Panc1 (cell line): ENCODE data around the gene KPNA5. TPM values are rescaled to one million over a fixed set of nuclear protein-coding genes. Genes with fewer than 3 reads are reported as not detected.

ENCODE experiments used
- ATAC-seq: fragments of 200-7000 bp; cut with Tn5 transposase; 2 replicates; pipeline ENCODE4 v1.9.1; 2020; ENCODE audit warnings: mild to moderate bottlenecking, moderate library complexity
- Bru-seq: library from RNA; stranded (reverse); fragments of 400-500 nt; gene quantifications from one replicate; lab custom pipeline; 2021; lab: Mats Ljungman, UMichigan
- BruChase-seq, 2 experiments: library from RNA; stranded (reverse); fragments of 400-500 nt; gene quantifications; one replicate each; lab custom pipeline; 2021; lab: Mats Ljungman, UMichigan
- BruUV-seq: library from RNA; stranded (reverse); fragments of 400-500 nt; replicated peaks from 2 replicates; lab custom pipeline; 2021; lab: Mats Ljungman, UMichigan
- CTCF ChIA-PET: fragments of 300-600 bp; sonication (Branson Sonifier 250); formaldehyde crosslinking; loops from one replicate; lab custom pipeline; 2022; ENCODE audit warnings: antibody characterized with exemption; lab: Charles Lee
- POLR2A ChIA-PET: fragments of 300-600 bp; sonication (Branson Sonifier 250); formaldehyde crosslinking; loops from one replicate; lab custom pipeline; 2022; ENCODE audit warnings: antibody characterized with exemption; lab: Charles Lee
- DNase-seq: peaks from one replicate; pipeline ENCODE4 v3.0.0-alpha.2; 2010; ENCODE audit warnings: low read depth, low spot score
- H3K27ac ChIP-seq: 2 replicates; pipeline ENCODE4 v1.5.1; 2011; ENCODE audit warnings: mild to moderate bottlenecking, low read length, inconsistent platforms
- H3K27me3 ChIP-seq: fragments of 200-500 bp; sonication (Bioruptor generic); 2 replicates; pipeline ENCODE4 v1.6.0; 2014; ENCODE audit warnings: low read length, inconsistent platforms; ENCODE audit not compliant: control insufficient read depth, insufficient read depth
- H3K36me3 ChIP-seq: fragments of 200-500 bp; sonication (Bioruptor generic); 2 replicates; pipeline ENCODE4 v1.5.1; 2014; ENCODE audit warnings: inconsistent platforms, mild to moderate bottlenecking, low read length, moderate library complexity; ENCODE audit not compliant: control insufficient read depth, insufficient read depth
- H3K4me1 ChIP-seq: 2 replicates; pipeline ENCODE4 v1.5.1; 2011; ENCODE audit warnings: inconsistent platforms, mild to moderate bottlenecking, low read length, moderate library complexity; ENCODE audit not compliant: control insufficient read depth, insufficient read depth
- H3K4me3 ChIP-seq, 2 experiments: 2 replicates each; pipeline ENCODE4 v1.5.1; 2011 to 2012; ENCODE audit warnings: low read depth in 2 of 2, low read length in 2 of 2, mild to moderate bottlenecking in 2 of 2, inconsistent platforms in 1 of 2, moderate library complexity in 1 of 2
- H3K9me3 ChIP-seq: fragments of 200-500 bp; sonication (Bioruptor generic); 2 replicates; pipeline ENCODE4 v1.5.1; 2014; ENCODE audit warnings: low read depth, mild to moderate bottlenecking, inconsistent platforms, low read length, moderate library complexity; ENCODE audit not compliant: control insufficient read depth, insufficient read depth
- POLR2AphosphoS5 ChIP-seq: IDR thresholded peaks from 2 replicates; pipeline ENCODE4 v1.6.1; 2012; ENCODE audit warnings: mild to moderate bottlenecking, low read depth, low read length, moderate library complexity
- REST ChIP-seq, 2 experiments: IDR thresholded peaks; 2 replicates each; pipeline ENCODE4 v1.6.1; 2011 to 2012; ENCODE audit warnings: low read depth in 2 of 2, control low read depth in 1 of 2, low read length in 1 of 2, mild to moderate bottlenecking in 1 of 2, moderate library complexity in 1 of 2; ENCODE audit not compliant: insufficient read depth in 1 of 2
- SIN3A ChIP-seq: IDR thresholded peaks from 2 replicates; pipeline ENCODE4 v1.6.1; 2012; ENCODE audit warnings: low read depth, mild to moderate bottlenecking, low read length, moderate library complexity, borderline replicate concordance; ENCODE audit not compliant: insufficient read depth
- TCF7L2 ChIP-seq: IDR thresholded peaks from 2 replicates; pipeline ENCODE4 v1.6.1; 2011; ENCODE audit warnings: mild to moderate bottlenecking, low read depth, low read length, inconsistent platforms
- in situ Hi-C: cut with HindIII; loops from 2 replicates; pipeline ENCODE4 v1.10.0; 2016; ENCODE audit warnings: low sequenced_read_pairs, low pct_unique_long_range_greater_than_20kb
- intact Hi-C: fragments of 100-400 bp; cut with micrococcal nuclease; formaldehyde crosslinking; loops from one replicate; pipeline ENCODE4 v1.10.0; 2022; ENCODE audit not compliant: unreplicated experiment
- long read RNA-seq: library from polyadenylated mRNA; unstranded; transcript quantifications from one replicate; pipeline ENCODE4 v2.0.0, GENCODE V29; 2021; ENCODE audit not compliant: unreplicated experiment
- polyA plus RNA-seq: library from polyadenylated mRNA; unstranded; fragments of >200 nt; gene quantifications from one replicate; pipeline ENCODE4 v1.2.1, GENCODE V29; 2012; ENCODE audit warnings: missing spikeins; ENCODE audit not compliant: insufficient read length
- total RNA-seq: library from RNA; stranded (reverse); gene quantifications from one replicate; pipeline ENCODE4 v1.2.1, GENCODE V29; 2021; ENCODE audit not compliant: unreplicated experiment
- TF ChIP-seq, protein P1 (sequence below): fragments of 450-650 bp; IDR thresholded peaks from 2 replicates; pipeline ENCODE4 v1.5.1; 2017; ENCODE audit warnings: mild to moderate bottlenecking

Gene KPNA5
- total RNA-seq = 16.2 TPM
- polyA plus RNA-seq = 5.1 TPM
- percentile 91 among the genes with signal in this experiment for Bru-seq, nascent RNA
- BruChase-seq, experiment 1, labeled RNA remaining after a 2-hour chase = percentile 85 among the genes with signal in this experiment
- BruChase-seq, experiment 2, labeled RNA remaining after a 6-hour chase = percentile 73 among the genes with signal in this experiment
- long read RNA-seq, full-length matches to known transcripts = 22 of 32 reads
- long read RNA-seq, partial matches to known transcripts = 0 of 32 reads
- long read RNA-seq, other reads (novel, unspliced or antisense) = 10 of 32 reads

GRCh38 chr6:116680880-116681672 is at the start of gene KPNA5:
TSS of gene KPNA5 (plus strand) at chr6:116681211. CDS start at chr6:116681335, 124 bp downstream.
- TF ChIP-seq POLR2AphosphoS5 (peak; percentile 99), TCF7L2 (peak; percentile 75), REST (IDR thresholded peaks at IDR 0.05; ENCODE audit: insufficient read depth in 1 of 2, low read depth in 2 of 2, low read length in 1 of 2) (0 out of 4 replicates have a peak, but pooled peaks of 1 of the 2 experiments have one; percentile 24), SIN3A (peak; percentile 86)
- TF ChIP-seq, protein P1, sequence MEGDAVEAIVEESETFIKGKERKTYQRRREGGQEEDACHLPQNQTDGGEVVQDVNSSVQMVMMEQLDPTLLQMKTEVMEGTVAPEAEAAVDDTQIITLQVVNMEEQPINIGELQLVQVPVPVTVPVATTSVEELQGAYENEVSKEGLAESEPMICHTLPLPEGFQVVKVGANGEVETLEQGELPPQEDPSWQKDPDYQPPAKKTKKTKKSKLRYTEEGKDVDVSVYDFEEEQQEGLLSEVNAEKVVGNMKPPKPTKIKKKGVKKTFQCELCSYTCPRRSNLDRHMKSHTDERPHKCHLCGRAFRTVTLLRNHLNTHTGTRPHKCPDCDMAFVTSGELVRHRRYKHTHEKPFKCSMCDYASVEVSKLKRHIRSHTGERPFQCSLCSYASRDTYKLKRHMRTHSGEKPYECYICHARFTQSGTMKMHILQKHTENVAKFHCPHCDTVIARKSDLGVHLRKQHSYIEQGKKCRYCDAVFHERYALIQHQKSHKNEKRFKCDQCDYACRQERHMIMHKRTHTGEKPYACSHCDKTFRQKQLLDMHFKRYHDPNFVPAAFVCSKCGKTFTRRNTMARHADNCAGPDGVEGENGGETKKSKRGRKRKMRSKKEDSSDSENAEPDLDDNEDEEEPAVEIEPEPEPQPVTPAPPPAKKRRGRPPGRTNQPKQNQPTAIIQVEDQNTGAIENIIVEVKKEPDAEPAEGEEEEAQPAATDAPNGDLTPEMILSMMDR = no peak
- peak; percentile 67 for DNase-seq
- no peaks in the 10 kb centered on the region for H3K36me3 ChIP-seq
- intact Hi-C loops (no loop called here), in situ Hi-C loops (no loop called here)
- no TSS peak for BruUV-seq
- ChIA-PET POLR2A (no interaction called here), CTCF (no interaction called here)
- peak within 1 kb of the TSS; percentile 72 to 75 for H3K4me3 ChIP-seq
- peaks cover 15% of the 10 kb centered on the region for H3K4me1 ChIP-seq
- peak; percentile 96 for ATAC-seq
- peak within 1 kb of the TSS; percentile 86 for H3K27ac ChIP-seq
- no peaks in the 10 kb centered on the region for H3K9me3 ChIP-seq
- no peaks in the 10 kb centered on the region for H3K27me3 ChIP-seq

- no peaks in the 10 kb centered on the region for H3K27me3 ChIP-seq
- ATAC-seq (no peak; the same call in 1 of the 2 replicates), DNase-seq (no peak)
- no peak overlapping the region for H3K27ac ChIP-seq
- H3K4me3 ChIP-seq = no peak overlapping the region
- ChIA-PET CTCF (interaction anchor here (0.7 kb wide), 1 partner anchor 183 kb away, joined by 3 read pairs; no protein-coding TSS in a partner anchor), POLR2A (no interaction called here)
- H3K36me3 ChIP-seq = peaks cover 4% of the 10 kb centered on the region; the same call in 1 of the 2 replicates
- TF ChIP-seq TCF7L2 (no peak), REST (IDR thresholded peaks at IDR 0.05; ENCODE audit: insufficient read depth in 1 of 2, low read depth in 2 of 2, low read length in 1 of 2) (no peak), SIN3A (no peak), POLR2AphosphoS5 (no peak)
- TF ChIP-seq, protein P1 = no peak
- no peaks in the 10 kb centered on the region for H3K9me3 ChIP-seq
- H3K4me1 ChIP-seq = no peaks in the 10 kb centered on the region
- intact Hi-C loops (no loop called here), in situ Hi-C loops (no loop called here)
- no TSS peak for BruUV-seq
Observed at GRCh38 chr6:116631379-116631990, 49.5 kb upstream of the KPNA5 start.
